ENCODE data around the gene CASTOR1.

The CASTOR1 gene

DNA sequence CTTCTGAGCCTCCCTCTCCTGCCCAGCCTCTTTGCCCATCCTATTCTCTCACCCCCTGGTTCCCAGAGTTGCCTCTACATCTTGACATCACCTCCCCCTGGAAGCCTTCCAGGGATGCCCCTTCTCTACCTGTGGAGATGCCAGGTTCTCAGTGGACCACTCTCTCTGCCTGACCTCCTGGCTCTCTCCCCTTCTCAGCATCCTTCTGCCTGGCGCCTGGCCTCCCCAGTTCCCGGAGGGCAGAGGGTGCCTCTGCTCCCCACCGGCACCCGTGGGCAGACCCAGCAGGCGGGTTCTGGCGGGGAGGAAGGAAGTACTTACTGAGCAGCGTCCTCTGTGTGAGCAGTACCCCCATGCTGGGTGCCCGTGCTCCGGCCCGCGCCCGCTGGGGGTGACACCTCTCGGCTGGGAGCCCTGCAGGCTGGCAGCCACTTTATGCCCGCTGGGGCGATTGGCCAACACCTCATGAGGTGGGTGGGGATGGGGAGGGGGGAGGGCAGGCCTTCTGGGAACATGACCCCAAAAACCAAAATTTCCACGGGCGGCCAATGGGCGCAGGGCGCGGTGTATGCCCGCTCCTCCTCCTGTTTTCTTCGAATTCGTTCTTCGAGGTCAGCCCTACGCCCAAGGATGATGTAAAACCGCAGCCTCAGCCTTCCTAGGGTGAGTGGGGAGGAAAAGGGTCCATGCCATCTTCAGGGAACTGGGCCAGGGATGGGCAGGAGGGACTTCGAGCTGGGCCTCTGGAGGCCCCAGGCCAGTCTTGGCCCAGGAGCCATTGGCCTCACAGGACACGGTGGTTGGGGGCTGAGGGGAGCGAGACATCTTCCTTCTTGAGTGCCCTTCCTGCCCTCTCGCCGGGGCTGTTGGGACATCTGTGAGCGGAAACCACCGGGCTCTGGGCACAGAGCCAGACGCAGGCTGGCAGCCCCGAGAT, 22.6 kb downstream of the CASTOR1 start, which contains the start of gene OSM:
TSS of gene OSM (minus strand) at position 407 of the 937 bp plus-strand sequence. CDS start at position 355, 52 bp downstream.
- DNase-seq (ENCODE audit: low read depth in 4 of 4, low spot score in 1 of 4), result peak in 2 of 4 experiments; percentile 37 to 64

DNA sequence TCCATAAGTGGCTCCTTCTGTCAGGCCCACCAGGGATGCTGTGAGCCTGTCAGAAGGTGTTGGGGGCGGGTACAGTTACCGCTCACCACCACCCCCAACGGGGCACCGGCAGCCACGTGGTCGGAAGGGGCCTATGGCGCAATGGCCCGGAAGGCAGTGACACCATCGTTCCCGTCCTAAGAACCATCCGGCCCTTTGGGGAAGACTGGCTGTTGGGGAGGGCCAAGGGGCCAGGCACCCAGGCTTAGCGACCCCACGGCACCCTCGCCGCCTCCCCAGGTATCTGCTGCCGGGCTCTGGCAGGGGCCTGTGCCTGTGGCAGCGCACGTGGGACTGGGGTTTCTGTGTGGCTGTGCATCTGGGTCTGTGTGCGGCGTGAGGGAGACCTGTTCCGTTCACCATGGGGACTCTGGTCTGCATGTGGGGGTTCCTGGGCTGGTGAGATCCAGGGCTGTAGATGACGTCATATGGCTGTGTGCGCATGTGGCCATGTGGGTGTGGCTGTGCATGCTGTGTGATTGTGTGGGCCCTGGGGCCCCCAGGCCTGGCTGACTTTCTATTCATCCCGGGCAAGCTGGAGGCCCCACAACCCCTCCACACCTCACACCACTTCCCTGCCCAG, 23.4 kb downstream of the CASTOR1 start:
- DNase-seq (ENCODE audit: low read depth in 4 of 4, low spot score in 1 of 4), result peak; percentile 61 to 84 (median 72)

DNA sequence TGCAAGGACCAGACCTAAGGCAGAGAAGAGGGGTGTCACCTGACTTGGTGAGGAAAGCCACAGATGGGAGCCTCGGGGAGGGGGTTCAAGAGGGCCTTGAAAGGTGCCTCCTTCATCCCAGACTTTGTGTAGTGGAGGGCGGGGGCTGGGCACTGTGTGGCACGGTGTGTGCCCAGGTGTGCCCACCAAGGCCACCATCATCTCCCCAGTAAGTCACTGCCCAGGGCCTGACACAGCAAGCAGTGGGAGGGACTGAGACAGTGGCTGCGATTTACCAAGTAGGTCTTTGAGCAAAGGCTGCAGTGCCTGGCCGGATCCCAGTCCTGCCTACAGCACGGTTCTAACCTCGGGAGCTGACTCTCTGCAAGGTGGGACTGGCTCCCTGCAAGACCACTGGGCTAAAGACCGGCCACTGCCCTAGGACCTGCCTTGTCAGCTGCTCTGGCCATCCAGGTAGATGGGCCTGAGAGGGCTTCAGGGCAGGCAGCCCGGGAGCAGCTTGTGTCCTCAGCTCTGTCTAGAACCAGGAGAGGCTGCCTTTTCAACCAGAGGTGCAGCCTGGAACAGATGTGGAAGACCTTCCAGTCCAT, 24.1 kb downstream of the CASTOR1 start:
- no peak for DNase-seq (ENCODE audit: low read depth in 4 of 4, low spot score in 1 of 4)

DNA sequence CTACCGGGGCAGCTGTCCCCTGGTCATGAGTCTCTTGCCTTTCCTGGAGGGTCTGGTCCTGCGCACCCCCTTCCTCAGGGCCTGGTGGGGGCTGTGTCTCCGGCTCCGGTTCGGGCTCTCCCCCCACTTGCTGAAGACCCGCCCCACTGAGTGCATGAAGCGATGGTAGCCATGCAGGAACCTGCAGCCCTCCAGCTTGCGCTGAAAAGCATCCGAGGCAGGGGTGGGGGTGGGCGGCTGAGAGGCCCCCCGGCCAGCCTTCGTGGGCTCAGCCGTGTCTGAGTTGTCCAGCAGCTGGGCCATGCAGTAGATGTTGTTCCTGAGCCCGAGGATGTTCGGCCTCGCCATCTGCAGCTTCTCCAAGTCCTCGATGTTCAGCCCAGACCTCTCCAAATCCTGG, 25.4 kb downstream of the CASTOR1 start:
- DNase-seq (ENCODE audit: low read depth in 4 of 4, low spot score in 1 of 4), result no peak

DNA sequence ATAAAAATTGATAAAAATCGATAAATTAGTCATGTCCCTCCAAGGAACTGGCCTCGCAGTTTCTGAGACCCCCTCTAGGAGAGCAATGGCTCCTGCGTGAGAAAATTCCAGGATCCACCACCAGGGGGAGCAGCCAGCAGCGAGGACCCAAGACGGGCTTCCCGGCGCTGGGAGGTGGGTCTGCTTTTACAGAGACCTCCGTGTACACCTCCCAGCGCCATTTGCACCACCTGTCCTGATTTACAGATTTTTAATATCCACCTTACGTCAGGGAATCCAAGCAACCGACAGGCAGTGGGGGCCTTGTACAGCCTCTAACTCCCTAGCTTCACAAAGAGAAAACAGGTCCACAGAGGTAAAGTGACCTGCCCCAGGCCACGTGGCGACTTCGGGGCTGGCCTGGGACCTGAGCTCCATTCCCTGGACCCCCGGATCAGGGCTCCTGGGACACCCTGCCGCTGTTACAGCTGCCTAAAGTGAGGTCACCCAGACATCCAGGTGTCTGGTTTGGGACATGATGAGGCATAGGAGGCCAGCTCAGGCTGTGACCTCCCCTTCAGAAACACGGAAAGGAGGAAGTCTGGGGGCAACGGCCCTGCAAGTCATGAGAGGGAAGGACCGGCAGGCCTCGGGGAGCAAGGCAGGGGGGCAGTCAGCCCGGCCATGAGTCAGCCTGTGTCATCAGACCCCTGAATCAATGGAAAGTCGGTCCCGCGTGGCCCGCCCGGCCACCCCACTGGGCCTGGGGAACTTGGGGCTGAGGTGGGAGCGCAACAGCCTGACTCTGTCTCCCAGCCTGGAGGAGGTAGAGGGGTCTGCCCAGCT, 26.2 kb downstream of the CASTOR1 start:
- peak; percentile 64 to 87 (median 71) for DNase-seq (ENCODE audit: low read depth in 4 of 4, low spot score in 1 of 4)

DNA sequence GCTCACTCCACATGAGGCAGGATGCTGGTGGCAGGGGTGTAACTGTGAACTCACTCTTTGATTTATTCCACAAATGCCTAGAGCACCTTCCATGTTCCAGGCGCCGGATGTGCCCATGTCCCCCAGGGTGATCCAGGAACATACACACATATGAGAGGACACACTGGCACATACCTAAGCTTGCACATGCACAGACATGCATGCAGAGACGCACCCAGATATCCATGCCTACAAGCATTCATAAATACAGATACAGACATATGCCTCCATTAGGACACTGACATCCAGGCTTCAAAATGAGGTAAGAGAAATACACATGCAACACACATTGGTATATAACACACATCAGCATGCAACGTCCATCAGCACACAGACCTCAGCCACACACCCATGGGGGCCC, 27.2 kb downstream of the CASTOR1 start:
- DNase-seq (ENCODE audit: low read depth in 4 of 4, low spot score in 1 of 4), result no peak

GRCh38 chr22:30261134-30261533, 28.2 kb downstream of the CASTOR1 start:
- no peak for DNase-seq (ENCODE audit: low read depth in 4 of 4, low spot score in 1 of 4)

DNA sequence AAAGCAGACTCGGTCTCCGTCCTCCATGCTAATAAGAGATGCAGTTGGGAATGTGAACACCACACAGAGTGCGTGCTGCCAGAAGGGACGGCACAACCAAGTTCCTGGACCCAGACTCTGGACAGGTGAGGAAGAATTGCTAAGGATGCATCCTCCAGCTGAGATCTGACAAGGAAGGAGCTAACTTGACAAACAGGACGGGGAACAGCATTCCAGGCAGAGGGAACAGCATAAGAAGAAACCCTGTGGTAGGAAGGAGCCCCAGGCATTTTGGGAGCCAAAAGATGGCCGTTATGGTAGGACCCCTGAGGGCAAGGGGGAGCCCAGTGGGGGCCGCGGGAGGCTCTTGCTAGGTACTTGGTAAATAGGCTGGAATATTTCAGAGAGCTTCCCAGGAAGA, 28.6 kb downstream of the CASTOR1 start:
- DNase-seq (ENCODE audit: low read depth in 4 of 4, low spot score in 1 of 4), result no peak

GRCh38 chr22:30260276-30260675, 29.0 kb downstream of the CASTOR1 start:
- no peak for DNase-seq (ENCODE audit: low read depth in 4 of 4, low spot score in 1 of 4)

DNA sequence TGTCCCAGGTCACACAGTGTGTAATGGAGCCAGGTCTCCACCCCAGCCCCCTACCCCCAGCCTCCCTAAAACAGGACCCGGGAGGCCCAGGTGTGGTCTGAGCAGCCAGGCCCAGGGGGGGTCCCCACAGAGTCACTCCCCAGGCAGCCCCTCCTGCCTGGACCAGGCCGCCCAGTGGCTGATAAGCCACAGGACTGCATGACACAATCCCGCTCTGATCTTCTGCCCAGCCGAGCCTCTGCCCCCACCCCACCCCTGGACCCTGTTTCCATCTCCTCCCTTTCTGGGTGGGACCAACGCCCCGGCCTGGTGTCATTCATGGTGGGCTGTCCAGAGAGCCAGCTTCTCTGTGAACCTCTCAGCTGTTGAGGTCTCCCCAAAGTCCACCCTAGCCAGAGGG, 35.0 kb downstream of the CASTOR1 start:
- DNase-seq (ENCODE audit: low read depth in 4 of 4, low spot score in 1 of 4), result no peak

GRCh38 chr22:30253205-30253852, 36.0 kb downstream of the CASTOR1 start:
- no peak for DNase-seq (ENCODE audit: low read depth in 4 of 4, low spot score in 1 of 4)

GRCh38 chr22:30252411-30253204, 36.7 kb downstream of the CASTOR1 start:
- no peak for DNase-seq (ENCODE audit: low read depth in 4 of 4, low spot score in 1 of 4)

GRCh38 chr22:30251711-30252110, 37.6 kb downstream of the CASTOR1 start:
- no peak for DNase-seq (ENCODE audit: low read depth in 4 of 4, low spot score in 1 of 4)

GRCh38 chr22:30250661-30251267, 38.5 kb downstream of the CASTOR1 start:
- DNase-seq (ENCODE audit: low read depth in 4 of 4, low spot score in 1 of 4), result no peak

DNA sequence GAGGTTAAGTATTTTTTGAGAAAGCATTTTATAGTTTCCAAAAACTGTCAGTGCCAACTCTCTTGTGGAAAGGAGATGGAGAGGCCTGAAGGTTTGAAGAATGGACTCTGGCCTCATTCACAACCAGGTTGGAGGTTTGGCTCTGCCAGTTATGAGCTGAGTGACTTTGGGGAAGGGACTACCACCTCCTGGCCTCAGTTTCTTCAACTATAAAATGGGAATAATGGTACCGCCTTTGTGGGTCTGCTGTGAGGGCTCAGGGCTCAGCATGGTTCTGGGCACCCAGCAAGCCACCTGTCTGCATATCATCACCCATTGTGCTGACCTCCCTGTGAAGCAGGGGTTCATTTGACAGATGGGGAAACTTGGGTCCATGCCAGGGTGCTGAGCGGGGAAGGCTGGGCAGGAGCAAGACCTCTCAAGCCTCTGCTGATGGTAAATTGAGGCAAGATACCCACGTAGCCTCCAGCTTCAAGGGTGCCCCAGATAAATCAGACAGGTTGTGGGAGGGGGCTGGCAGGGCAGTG, 39.2 kb downstream of the CASTOR1 start:
- DNase-seq (ENCODE audit: low read depth in 4 of 4, low spot score in 1 of 4), result no peak

GRCh38 chr22:30249049-30250038, 40.0 kb downstream of the CASTOR1 start:
- no peak for DNase-seq (ENCODE audit: low read depth in 4 of 4, low spot score in 1 of 4)

GRCh38 chr22:30248484-30248883, 40.8 kb downstream of the CASTOR1 start:
- DNase-seq (ENCODE audit: low read depth in 4 of 4, low spot score in 1 of 4), result no peak

- no peak for DNase-seq (ENCODE audit: low read depth in 4 of 4, low spot score in 1 of 4)
Observed at GRCh38 chr22:30247974-30248373, 41.3 kb downstream of the CASTOR1 start.
